ENCODE measurements around the gene MYADM. TPM values are rescaled to one million over a fixed set of nuclear protein-coding genes. Genes with fewer than 3 reads are reported as not detected.
"Not testable (repeated sequence)": the region's sequence is repeated elsewhere in the genome, so short reads cannot be mapped to it uniquely, and the experiment has no call there.

MYADM gene
- total RNA-seq = 51.9 TPM

GRCh38 chr19:53867225-53868090, at the start of gene MYADM:
TSS of gene MYADM (plus strand) at chr19:53867883. CDS start at chr19:53873530, 5,647 bp downstream.
- Histone ChIP-seq H3K4me3 (ENCODE audit: low read length) (peak within 1 kb of the TSS; percentile 95), H3K9me3 (ENCODE audit: low read depth, low read length) (no peaks in the 10 kb centered on the region), H3K4me1 (ENCODE audit: insufficient read depth, low read length) (peaks cover 51% of the 10 kb centered on the region), H3K27me3 (ENCODE audit: insufficient read depth, low read length) (no peaks in the 10 kb centered on the region)

- no peaks in the 10 kb centered on the region for H3K27me3 ChIP-seq (ENCODE audit: insufficient read depth, low read length)
- H3K4me3 ChIP-seq (ENCODE audit: low read length) = no peak overlapping the region
- H3K4me1 ChIP-seq (ENCODE audit: insufficient read depth, low read length) = peaks cover 29% of the 10 kb centered on the region
- no peaks in the 10 kb centered on the region for H3K9me3 ChIP-seq (ENCODE audit: low read depth, low read length)
These were observed 48.9 kb upstream of the MYADM start for GRCh38 chr19:53818756-53819155.

GRCh38 chr19:53819861-53820260, 47.8 kb upstream of the MYADM start:
- Histone ChIP-seq H3K9me3 (ENCODE audit: low read depth, low read length) (no peaks in the 10 kb centered on the region), H3K27me3 (ENCODE audit: insufficient read depth, low read length) (no peaks in the 10 kb centered on the region), H3K4me3 (ENCODE audit: low read length) (no peak overlapping the region), H3K4me1 (ENCODE audit: insufficient read depth, low read length) (peaks cover 34% of the 10 kb centered on the region)

GRCh38 chr19:53823380-53824120, 44.1 kb upstream of the MYADM start:
- Histone ChIP-seq H3K4me3 (ENCODE audit: low read length) (peak overlapping the region; percentile 55), H3K4me1 (ENCODE audit: insufficient read depth, low read length) (peaks cover 63% of the 10 kb centered on the region), H3K27me3 (ENCODE audit: insufficient read depth, low read length) (no peaks in the 10 kb centered on the region), H3K9me3 (ENCODE audit: low read depth, low read length) (no peaks in the 10 kb centered on the region)

GRCh38 chr19:53824134-53824611, 43.5 kb upstream of the MYADM start, which contains the start of gene NLRP12:
TSS of gene NLRP12 (minus strand) at chr19:53824314. CDS start at chr19:53824174, 140 bp downstream.
- peak within 1 kb of the TSS; percentile 55 for H3K4me3 ChIP-seq (ENCODE audit: low read length)
- peaks cover 69% of the 10 kb centered on the region for H3K4me1 ChIP-seq (ENCODE audit: insufficient read depth, low read length)
- no peaks in the 10 kb centered on the region for H3K9me3 ChIP-seq (ENCODE audit: low read depth, low read length)
- no peaks in the 10 kb centered on the region for H3K27me3 ChIP-seq (ENCODE audit: insufficient read depth, low read length)

- H3K9me3 ChIP-seq (ENCODE audit: low read depth, low read length) = no peaks in the 10 kb centered on the region
- H3K4me1 ChIP-seq (ENCODE audit: insufficient read depth, low read length) = peaks cover 66% of the 10 kb centered on the region
- H3K27me3 ChIP-seq (ENCODE audit: insufficient read depth, low read length) = no peaks in the 10 kb centered on the region
- no peak overlapping the region for H3K4me3 ChIP-seq (ENCODE audit: low read length)
These were observed 40.8 kb upstream of the MYADM start for GRCh38 chr19:53826876-53827275.

- H3K27me3 ChIP-seq (ENCODE audit: insufficient read depth, low read length) = no peaks in the 10 kb centered on the region
- no peaks in the 10 kb centered on the region for H3K9me3 ChIP-seq (ENCODE audit: low read depth, low read length)
- H3K4me1 ChIP-seq (ENCODE audit: insufficient read depth, low read length) = peaks cover 61% of the 10 kb centered on the region
- H3K4me3 ChIP-seq (ENCODE audit: low read length) = no peak overlapping the region
These were observed 39.2 kb upstream of the MYADM start for GRCh38 chr19:53828531-53828930.

- H3K9me3 ChIP-seq (ENCODE audit: low read depth, low read length); H3K27me3 ChIP-seq (ENCODE audit: insufficient read depth, low read length); H3K4me3 ChIP-seq (ENCODE audit: low read length): not testable (repeated sequence)
- peaks cover 31% of the 10 kb centered on the region for H3K4me1 ChIP-seq (ENCODE audit: insufficient read depth, low read length)
These were observed 34.8 kb upstream of the MYADM start for GRCh38 chr19:53832861-53833260.

- H3K27me3 ChIP-seq (ENCODE audit: insufficient read depth, low read length); H3K4me3 ChIP-seq (ENCODE audit: low read length); H3K9me3 ChIP-seq (ENCODE audit: low read depth, low read length): not testable (repeated sequence)
- H3K4me1 ChIP-seq (ENCODE audit: insufficient read depth, low read length) = peaks cover 31% of the 10 kb centered on the region
These were observed 29.2 kb upstream of the MYADM start for GRCh38 chr19:53838446-53838845.

- H3K4me3 ChIP-seq (ENCODE audit: low read length); H3K27me3 ChIP-seq (ENCODE audit: insufficient read depth, low read length); H3K9me3 ChIP-seq (ENCODE audit: low read depth, low read length): not testable (repeated sequence)
- H3K4me1 ChIP-seq (ENCODE audit: insufficient read depth, low read length) = peaks cover 42% of the 10 kb centered on the region
These were observed 27.4 kb upstream of the MYADM start for GRCh38 chr19:53840241-53840640.

GRCh38 chr19:53840914-53841313, 26.8 kb upstream of the MYADM start:
- not testable (repeated sequence) for H3K27me3 ChIP-seq (ENCODE audit: insufficient read depth, low read length); H3K9me3 ChIP-seq (ENCODE audit: low read depth, low read length); H3K4me3 ChIP-seq (ENCODE audit: low read length)
- peaks cover 48% of the 10 kb centered on the region for H3K4me1 ChIP-seq (ENCODE audit: insufficient read depth, low read length)

GRCh38 chr19:53844849-53845246, 22.8 kb upstream of the MYADM start:
- no peaks in the 10 kb centered on the region for H3K9me3 ChIP-seq (ENCODE audit: low read depth, low read length)
- peaks cover 2% of the 10 kb centered on the region for H3K27me3 ChIP-seq (ENCODE audit: insufficient read depth, low read length)
- peaks cover 79% of the 10 kb centered on the region for H3K4me1 ChIP-seq (ENCODE audit: insufficient read depth, low read length)
- H3K4me3 ChIP-seq (ENCODE audit: low read length) = no peak overlapping the region

- Histone ChIP-seq H3K9me3 (ENCODE audit: low read depth, low read length) (no peaks in the 10 kb centered on the region), H3K4me3 (ENCODE audit: low read length) (no peak overlapping the region), H3K27me3 (ENCODE audit: insufficient read depth, low read length) (peaks cover 2% of the 10 kb centered on the region), H3K4me1 (ENCODE audit: insufficient read depth, low read length) (peaks cover 82% of the 10 kb centered on the region)
These were observed 20.1 kb upstream of the MYADM start for GRCh38 chr19:53847555-53847954.

GRCh38 chr19:53849237-53849676, 18.4 kb upstream of the MYADM start:
- peaks cover 2% of the 10 kb centered on the region for H3K27me3 ChIP-seq (ENCODE audit: insufficient read depth, low read length)
- no peak overlapping the region for H3K4me3 ChIP-seq (ENCODE audit: low read length)
- peaks cover 87% of the 10 kb centered on the region for H3K4me1 ChIP-seq (ENCODE audit: insufficient read depth, low read length)
- H3K9me3 ChIP-seq (ENCODE audit: low read depth, low read length) = no peaks in the 10 kb centered on the region

GRCh38 chr19:53853707-53854106, 14.0 kb upstream of the MYADM start:
- Histone ChIP-seq H3K9me3 (ENCODE audit: low read depth, low read length) (no peaks in the 10 kb centered on the region), H3K27me3 (ENCODE audit: insufficient read depth, low read length) (peaks cover 2% of the 10 kb centered on the region), H3K4me3 (ENCODE audit: low read length) (no peak overlapping the region), H3K4me1 (ENCODE audit: insufficient read depth, low read length) (peaks cover 52% of the 10 kb centered on the region)

Measured in mononuclear cell (primary cell).